Right forelimb (tissue), 1 donor: Measurements from ENCODE around the gene ITPR1.

Source experiments
- DNase-seq: peaks from one replicate; pipeline ENCODE4 v3.0.0-alpha.2; 2018

Gene ITPR1

GRCh38 chr3:4534906-4535305, 41.8 kb downstream of the ITPR1 start:
- DNase-seq, result no peak

- DNase-seq, result no peak
Measured at GRCh38 chr3:4536260-4536659, 43.1 kb downstream of the ITPR1 start.

- DNase-seq, result no peak
Measured at GRCh38 chr3:4540267-4540666, 47.1 kb downstream of the ITPR1 start.

GRCh38 chr3:4543110-4543509, 50.0 kb downstream of the ITPR1 start:
- DNase-seq, result no peak

GRCh38 chr3:4546346-4547178, 53.4 kb downstream of the ITPR1 start:
- no peak for DNase-seq

- DNase-seq, result no peak
Measured at GRCh38 chr3:4547799-4548198, 54.7 kb downstream of the ITPR1 start.

DNA sequence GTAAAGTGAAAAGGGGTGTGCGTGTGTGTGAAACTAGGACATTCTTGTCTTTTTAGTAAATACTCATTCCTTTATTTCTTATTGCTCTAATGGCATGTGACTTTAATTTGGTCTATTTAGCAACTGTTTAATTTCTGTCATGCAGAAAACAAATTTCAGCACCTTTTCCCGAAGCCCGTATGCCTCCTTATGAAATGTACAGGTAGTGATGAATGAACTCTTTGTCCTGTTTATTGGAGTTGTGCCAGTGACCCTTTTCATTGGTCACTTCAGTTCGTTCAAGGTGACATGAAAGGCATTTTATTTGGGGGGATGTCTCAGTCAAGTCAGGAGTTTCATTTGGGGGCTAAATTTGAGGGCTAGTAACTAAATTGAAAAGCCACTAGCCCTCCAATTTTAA, 55.2 kb downstream of the ITPR1 start:
- no peak for DNase-seq

GRCh38 chr3:4548780-4549179, 55.6 kb downstream of the ITPR1 start:
- DNase-seq, result no peak

DNA sequence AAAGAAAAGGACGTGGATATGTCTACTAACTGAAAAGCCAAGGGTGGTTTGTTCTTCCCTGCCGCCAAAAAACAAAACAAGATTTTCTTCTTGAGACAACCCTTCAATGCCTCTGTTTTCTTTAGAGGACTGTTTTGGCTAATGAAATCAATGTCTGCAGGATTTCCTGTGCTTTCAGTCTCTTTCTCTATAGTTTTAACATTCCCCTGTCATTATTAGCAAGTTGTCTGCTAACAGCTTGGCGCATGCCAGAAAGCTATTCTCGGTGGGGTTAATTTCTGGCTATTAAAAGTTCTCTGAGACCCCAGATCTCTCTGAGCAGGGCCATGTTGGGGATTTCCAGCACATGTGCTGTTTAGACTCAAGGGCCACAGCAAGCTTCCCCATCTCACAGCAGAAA, 56.7 kb downstream of the ITPR1 start:
- no peak for DNase-seq

- DNase-seq, result no peak
Measured at GRCh38 chr3:4551051-4551711, 58.0 kb downstream of the ITPR1 start.

DNA sequence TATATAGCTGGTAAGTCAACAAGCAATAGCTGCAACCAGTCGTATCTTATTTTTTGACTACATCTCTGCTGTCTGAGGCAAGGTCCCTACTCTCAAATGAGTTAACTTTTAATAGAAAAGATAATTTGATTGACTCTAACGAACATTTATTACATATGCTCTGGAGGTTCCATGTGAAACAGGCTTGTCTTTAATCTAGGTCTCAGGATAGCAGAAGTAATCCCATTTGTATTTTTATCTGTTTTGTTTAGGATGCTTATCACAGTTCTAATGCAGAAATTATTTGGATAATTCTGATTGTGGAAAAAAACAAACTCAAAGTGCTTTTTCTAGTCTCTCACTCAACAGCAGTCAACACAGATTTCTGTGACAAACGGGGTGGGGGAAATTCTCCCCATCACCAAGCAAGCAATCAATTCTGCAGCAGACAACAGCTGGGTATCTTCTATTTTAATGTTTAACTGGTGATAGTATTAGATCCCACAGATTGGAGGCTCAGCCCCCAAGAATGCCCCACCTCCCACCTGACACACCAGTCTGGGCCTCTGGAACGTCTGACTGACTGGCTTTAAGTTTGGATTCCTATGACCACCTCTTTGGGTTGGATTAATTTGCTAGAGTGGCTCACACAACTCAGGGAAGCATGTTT, 58.8 kb downstream of the ITPR1 start:
- DNase-seq, result no peak

DNA sequence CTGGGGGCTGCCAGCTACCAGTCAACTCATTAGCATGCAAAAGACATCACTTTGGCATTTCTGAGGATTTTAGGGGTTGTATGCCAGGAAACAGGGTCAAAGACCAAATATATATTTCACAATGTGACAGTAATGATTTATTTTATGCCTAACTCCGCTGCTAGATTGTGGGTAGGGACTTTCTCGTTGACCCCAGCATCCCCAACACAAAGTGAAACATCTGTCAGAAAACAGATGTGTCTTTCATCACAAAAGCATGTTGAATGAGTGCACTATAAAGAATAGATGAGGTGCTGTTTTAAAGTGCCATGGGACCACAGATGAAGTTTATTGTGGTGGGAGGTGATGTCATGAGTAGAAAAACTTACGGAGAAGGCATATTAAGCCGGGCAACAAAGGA, 59.7 kb downstream of the ITPR1 start:
- DNase-seq, result no peak

- no peak for DNase-seq
Measured at GRCh38 chr3:4561661-4562060, 68.5 kb downstream of the ITPR1 start.

- no peak for DNase-seq
Measured at GRCh38 chr3:4562595-4562994, 69.4 kb downstream of the ITPR1 start.

DNA sequence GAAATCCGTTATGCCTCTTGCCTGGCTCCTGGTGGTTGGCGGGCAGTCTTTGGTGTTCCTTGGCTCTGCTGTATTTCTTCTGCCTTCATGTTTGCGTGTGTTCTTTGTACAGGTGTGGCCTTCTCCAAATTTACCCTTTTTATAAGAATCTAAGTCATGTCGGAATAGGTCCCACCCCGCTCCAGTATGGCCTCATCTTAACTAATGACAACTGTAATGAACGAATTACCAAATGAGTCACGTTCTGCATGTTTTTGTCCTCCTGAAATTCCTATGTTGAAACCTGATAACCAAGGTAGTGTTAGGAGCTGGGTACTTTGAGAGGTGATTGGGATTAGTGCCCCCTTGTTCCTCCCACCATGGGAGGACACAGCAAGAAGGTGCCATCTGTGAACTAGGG, 71.1 kb downstream of the ITPR1 start:
- no peak for DNase-seq

DNA sequence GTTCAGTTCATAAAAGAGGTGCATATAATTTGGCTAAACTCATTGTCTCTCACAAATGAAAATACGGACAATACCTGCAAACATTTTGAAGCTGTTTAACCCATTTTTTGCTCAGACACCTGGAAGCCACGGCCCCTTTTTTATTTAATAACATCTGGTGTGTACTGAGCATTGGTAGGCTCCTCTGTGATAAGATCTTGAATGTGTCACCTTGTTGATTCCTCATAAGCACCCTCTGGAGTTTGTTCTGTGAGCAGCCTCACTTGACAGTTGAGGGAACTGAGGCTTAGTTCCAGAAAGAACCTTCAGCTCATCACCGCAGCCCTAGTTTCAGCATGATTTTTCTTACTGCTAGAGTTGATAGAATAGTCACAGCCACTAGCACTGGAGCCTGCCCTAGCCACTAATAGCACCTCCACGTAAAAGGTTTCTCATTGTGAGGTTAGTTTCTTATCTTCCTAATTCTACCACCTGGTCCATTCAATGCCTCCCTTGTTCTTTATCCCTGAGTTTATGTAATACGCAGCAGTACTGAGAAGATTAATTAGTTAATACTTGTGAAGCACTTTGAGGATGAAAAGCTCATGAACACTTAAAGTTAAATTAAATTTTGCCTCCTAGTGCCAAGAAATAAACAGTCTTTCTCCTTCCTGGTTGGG, 71.9 kb downstream of the ITPR1 start:
- DNase-seq, result no peak

GRCh38 chr3:4565809-4566501, 72.8 kb downstream of the ITPR1 start:
- DNase-seq, result no peak

DNA sequence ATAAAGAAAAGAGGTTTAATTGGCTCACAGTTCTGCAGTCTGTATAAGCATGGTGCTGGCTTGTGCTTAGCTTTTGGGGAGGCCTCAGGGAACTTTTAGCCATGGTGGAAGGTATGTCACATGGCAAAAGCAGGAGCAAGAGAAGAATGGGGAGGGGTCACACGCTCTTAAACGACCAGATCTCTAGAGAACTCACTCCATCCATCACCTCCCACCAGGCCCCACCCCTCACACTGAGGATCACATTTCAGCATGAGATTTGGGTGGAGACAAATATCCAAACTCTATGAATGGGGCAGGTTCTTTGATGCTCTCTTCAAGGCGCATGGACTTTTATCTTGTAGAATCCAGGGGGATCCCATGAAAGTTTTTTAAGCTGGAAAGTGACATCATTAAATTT, 75.7 kb downstream of the ITPR1 start:
- no peak for DNase-seq

DNA sequence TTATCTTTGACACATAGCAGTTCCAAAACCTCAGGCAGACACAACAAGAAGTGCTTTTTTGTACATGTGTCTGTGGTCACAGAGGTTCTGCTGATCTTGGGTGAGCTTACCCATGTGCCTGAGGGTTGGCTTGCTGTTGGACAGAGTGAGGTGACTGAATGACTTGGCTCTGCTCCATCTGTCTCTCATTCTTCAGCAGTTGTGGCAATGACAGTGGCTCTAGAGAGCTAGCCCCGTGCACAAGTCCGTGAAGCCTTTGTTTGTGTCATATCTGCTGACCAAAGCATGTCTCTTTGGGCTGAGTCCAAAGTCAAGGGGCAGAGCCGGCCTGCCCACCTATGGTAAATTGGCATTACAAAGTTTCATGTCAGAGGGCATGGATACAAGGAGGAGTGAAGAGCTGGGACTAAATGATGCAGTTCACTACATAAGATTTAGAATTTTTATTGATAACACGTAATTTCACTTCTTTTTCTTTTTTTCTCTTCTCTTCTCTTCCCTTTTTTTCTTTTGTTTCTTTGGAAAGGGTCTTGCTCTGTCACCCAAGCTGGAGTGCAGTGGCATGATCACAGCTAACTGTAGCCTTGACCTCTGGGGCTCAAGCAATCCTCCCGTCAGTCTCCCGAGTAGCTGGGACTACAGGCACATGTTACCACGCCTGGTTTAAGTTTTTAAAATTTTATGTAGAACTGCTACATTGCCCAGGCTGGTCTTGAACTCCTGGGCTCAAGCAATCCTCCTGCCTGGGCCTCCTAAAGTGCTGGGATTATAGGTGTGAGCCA, 77.9 kb downstream of the ITPR1 start:
- no peak for DNase-seq

DNA sequence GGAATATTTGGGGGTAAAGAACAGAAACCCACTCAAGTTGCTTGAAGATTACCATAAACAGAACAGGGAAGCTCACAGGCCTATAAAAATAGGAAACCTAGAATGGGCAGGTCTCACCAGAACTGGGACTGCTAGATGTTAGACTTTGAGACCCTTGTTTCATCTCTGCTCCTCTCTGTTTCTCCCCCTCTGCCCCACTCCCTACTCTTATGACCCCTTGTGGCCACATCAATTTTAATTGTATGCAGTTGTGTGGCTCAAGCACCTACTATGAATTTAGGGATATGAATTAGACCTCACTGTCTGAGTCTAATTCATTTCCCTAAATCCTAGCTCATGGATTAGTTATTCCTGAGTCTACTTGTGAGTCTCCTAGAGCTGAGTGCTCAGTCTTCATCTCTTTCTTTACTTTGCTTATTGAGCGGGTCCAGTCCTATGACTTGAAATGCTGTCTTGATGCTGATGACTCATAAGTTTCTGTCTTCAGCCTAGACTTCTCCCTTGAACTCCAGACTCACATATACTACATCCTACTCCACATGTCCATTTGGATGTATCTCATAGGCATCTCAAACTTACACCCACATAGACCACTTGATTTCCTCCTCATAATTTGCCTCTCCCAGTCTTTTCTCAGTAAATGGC, 78.7 kb downstream of the ITPR1 start:
- no peak for DNase-seq

GRCh38 chr3:4573153-4573552, 80.0 kb downstream of the ITPR1 start:
- no peak for DNase-seq
